Neural cell (in vitro differentiated cells): ENCODE data around the gene PNRC2. TPM values are rescaled to one million over a fixed set of nuclear protein-coding genes. Genes with fewer than 3 reads are reported as not detected.

Source experiments
- H2AFZ ChIP-seq: fragments of 200-600, 300-800 bp; sonication (generic), shearing (Covaris generic); 2 replicates; pipeline ENCODE4 v1.6.0; 2014; ENCODE audit warnings: low read depth, mild to moderate bottlenecking, antibody characterized with exemption, low read length, moderate library complexity
- H3F3A ChIP-seq: fragments of 200-600 bp; shearing (Covaris generic); 2 replicates; pipeline ENCODE4 v1.6.1; 2016; ENCODE audit warnings: mild to moderate bottlenecking, moderate library complexity, mixed read lengths, antibody characterized with exemption, low read length; ENCODE audit not compliant: insufficient read depth, poor library complexity, severe bottlenecking
- H3K27ac ChIP-seq: fragments of 200-600, 300-800 bp; sonication (generic), shearing (Covaris generic); 2 replicates; pipeline ENCODE4 v1.5.1; 2014; ENCODE audit warnings: mild to moderate bottlenecking, low read length, moderate library complexity
- H3K27me3 ChIP-seq: fragments of 300-800, 200-600 bp; sonication (generic), shearing (Covaris generic); 2 replicates; pipeline ENCODE4 v1.6.0; 2014; ENCODE audit warnings: mild to moderate bottlenecking, low read depth, low read length, moderate library complexity; ENCODE audit not compliant: insufficient read depth
- H3K36me3 ChIP-seq: fragments of 300-800, 200-600 bp; sonication (generic), shearing (Covaris generic); 2 replicates; pipeline ENCODE4 v1.5.1; 2014; ENCODE audit warnings: mild to moderate bottlenecking, antibody characterized with exemption, low read length, moderate library complexity; ENCODE audit not compliant: insufficient read depth
- H3K4me2 ChIP-seq: fragments of 300-800, 200-600 bp; sonication (generic), shearing (Covaris generic); 2 replicates; pipeline ENCODE4 v1.6.0; 2014; ENCODE audit warnings: mild to moderate bottlenecking, low read length
- H3K4me3 ChIP-seq: fragments of 300-800, 200-600 bp; sonication (generic), shearing (Covaris generic); 2 replicates; pipeline ENCODE4 v1.5.1; 2014; ENCODE audit warnings: mild to moderate bottlenecking, low read length, moderate library complexity
- H3K79me2 ChIP-seq: fragments of 200-600 bp; shearing (Covaris generic); replicated peaks from 2 replicates; pipeline ENCODE4 v1.6.0; 2014; ENCODE audit warnings: mild to moderate bottlenecking, low read length, moderate library complexity; ENCODE audit not compliant: insufficient read depth
- H3K9ac ChIP-seq: fragments of 300-800, 200-600 bp; sonication (generic), shearing (Covaris generic); 2 replicates; pipeline ENCODE4 v1.6.1; 2016; ENCODE audit warnings: mild to moderate bottlenecking, low read length, mixed read lengths
- H3K9me2 ChIP-seq: fragments of 200-600 bp; shearing (Covaris generic); 2 replicates; pipeline ENCODE4 v1.6.1; 2016; ENCODE audit warnings: mild to moderate bottlenecking, low read length, mixed read lengths; ENCODE audit not compliant: insufficient read depth
- H3K9me3 ChIP-seq: fragments of 200-600, 300-800 bp; sonication (generic), shearing (Covaris generic); 2 replicates; pipeline ENCODE4 v1.6.1; 2016; ENCODE audit warnings: mild to moderate bottlenecking, mixed run types, low read length, moderate library complexity, mixed read lengths
- H4K20me1 ChIP-seq: fragments of 200-600 bp; shearing (Covaris generic); 2 replicates; pipeline ENCODE4 v1.6.1; 2016; ENCODE audit warnings: mild to moderate bottlenecking, mixed run types; ENCODE audit not compliant: insufficient read depth
- CTCF ChIP-seq: fragments of 450-650 bp; IDR thresholded peaks from 2 replicates; pipeline ENCODE4 v1.5.1; 2014; ENCODE audit warnings: antibody characterized with exemption, mild to moderate bottlenecking, moderate library complexity; ENCODE audit not compliant: poor library complexity, severe bottlenecking
- EP300 ChIP-seq: fragments of 450-650 bp; conservative IDR thresholded peaks from 2 replicates; pipeline ENCODE4 v1.6.1; 2014; ENCODE audit warnings: antibody characterized with exemption, mild to moderate bottlenecking, moderate library complexity; ENCODE audit not compliant: poor library complexity, severe bottlenecking
- EZH2 ChIP-seq: fragments of 200-600, 300-800 bp; shearing (Covaris generic), sonication (generic); IDR thresholded peaks from 2 replicates; pipeline ENCODE4 v1.6.1; 2014; ENCODE audit warnings: antibody characterized with exemption, low read length, borderline replicate concordance, mild to moderate bottlenecking; ENCODE audit not compliant: insufficient read depth, poor library complexity, severe bottlenecking
- MXI1 ChIP-seq: fragments of 450-650 bp; conservative IDR thresholded peaks from 2 replicates; pipeline ENCODE4 v1.6.1; 2014; ENCODE audit warnings: antibody characterized with exemption, mild to moderate bottlenecking; ENCODE audit not compliant: poor library complexity, severe bottlenecking
- POLR2AphosphoS5 ChIP-seq: IDR thresholded peaks from 2 replicates; pipeline ENCODE4 v1.6.1; 2012
- RAD21 ChIP-seq: fragments of 450-650 bp; conservative IDR thresholded peaks from 2 replicates; pipeline ENCODE4 v1.6.1; 2014; ENCODE audit warnings: antibody characterized with exemption, mild to moderate bottlenecking, moderate library complexity
- REST ChIP-seq: IDR thresholded peaks from 2 replicates; pipeline ENCODE4 v1.6.1; 2012; ENCODE audit warnings: borderline replicate concordance
- SMC3 ChIP-seq: fragments of 450-650 bp; conservative IDR thresholded peaks from 2 replicates; pipeline ENCODE4 v1.6.1; 2014; ENCODE audit warnings: antibody characterized with exemption, mild to moderate bottlenecking, moderate library complexity; ENCODE audit not compliant: poor library complexity
- TAF1 ChIP-seq: IDR thresholded peaks from 2 replicates; pipeline ENCODE4 v1.6.1; 2012; ENCODE audit warnings: low read depth
- polyA plus RNA-seq: library from polyadenylated mRNA; depleted of rRNA; stranded (reverse); fragments of >200 nt; gene quantifications from 2 replicates; pipeline ENCODE4 v1.2.3, GENCODE V29; 2014

PNRC2 gene
- polyA plus RNA-seq, 1 donor from 2014 or later = 97.1 TPM

GRCh38 chr1:23936481-23937176 is 23.0 kb upstream of the PNRC2 start:
- no peaks in the 10 kb centered on the region for H3F3A ChIP-seq
- no peak for TF ChIP-seq POLR2AphosphoS5
- TF ChIP-seq EP300 = no peak
- no peak for TF ChIP-seq RAD21
- H3K9me3 ChIP-seq = no peaks in the 10 kb centered on the region
- H4K20me1 ChIP-seq = no peaks in the 10 kb centered on the region
- no peaks in the 10 kb centered on the region for H3K79me2 ChIP-seq
- no peak overlapping the region for H3K4me2 ChIP-seq
- H3K27ac ChIP-seq = no peak overlapping the region
- no peak overlapping the region for H3K4me3 ChIP-seq
- no peak overlapping the region for H2AFZ ChIP-seq
- H3K27me3 ChIP-seq = no peaks in the 10 kb centered on the region
- no peaks in the 10 kb centered on the region for H3K36me3 ChIP-seq
- no peaks in the 10 kb centered on the region for H3K9me2 ChIP-seq
- H3K9ac ChIP-seq = no peak overlapping the region

- H3K4me3 ChIP-seq = no peak overlapping the region
- H3K36me3 ChIP-seq = no peaks in the 10 kb centered on the region
- no peak overlapping the region for H2AFZ ChIP-seq
- H3K9ac ChIP-seq = no peak overlapping the region
- TF ChIP-seq RAD21 (no peak), CTCF (no peak), TAF1 (no peak), EP300 (no peak), MXI1 (no peak), EZH2 (no peak), REST (no peak), SMC3 (no peak), POLR2AphosphoS5 (no peak)
- no peak overlapping the region for H3K4me2 ChIP-seq
- no peaks in the 10 kb centered on the region for H3K27me3 ChIP-seq
- H3K9me3 ChIP-seq = peaks cover 5% of the 10 kb centered on the region
- H3K9me2 ChIP-seq = no peaks in the 10 kb centered on the region
- no peak overlapping the region for H3K27ac ChIP-seq
- no peaks in the 10 kb centered on the region for H4K20me1 ChIP-seq
- H3F3A ChIP-seq = no peaks in the 10 kb centered on the region
- no peaks in the 10 kb centered on the region for H3K79me2 ChIP-seq
Measured at GRCh38 chr1:23947366-23947765, 12.3 kb upstream of the PNRC2 start.
